Forelimb muscle (tissue), 1 donor: ENCODE data around the gene SLCO1B1. TPM values are rescaled to one million over a fixed set of nuclear protein-coding genes. Genes with fewer than 3 reads are reported as not detected.

ENCODE experiments used
- DNase-seq: peaks from one replicate; pipeline ENCODE4 v3.0.0-alpha.2; 2013; ENCODE audit warnings: low read depth
- polyA plus RNA-seq: library from polyadenylated mRNA; unstranded; fragments of 120-200 nt; gene quantifications from one replicate; pipeline ENCODE4 v1.2.1, GENCODE V29; 2013; ENCODE audit not compliant: insufficient read length

SLCO1B1 gene
- polyA plus RNA-seq, 1 donor: not detected

GRCh38 chr12:21220266-21220665 is 89.3 kb downstream of the SLCO1B1 start:
- DNase-seq: no peak

- no peak for DNase-seq
Observed at GRCh38 chr12:21221072-21221471, 90.1 kb downstream of the SLCO1B1 start.

- DNase-seq: no peak
Observed at GRCh38 chr12:21221778-21222177, 90.8 kb downstream of the SLCO1B1 start.

GRCh38 chr12:21223930-21224329 is 92.9 kb downstream of the SLCO1B1 start:
- no peak for DNase-seq

- DNase-seq: no peak
Observed at GRCh38 chr12:21234395-21234794, 103.4 kb downstream of the SLCO1B1 start.

- DNase-seq: no peak
Observed at GRCh38 chr12:21239866-21240265, 108.9 kb downstream of the SLCO1B1 start.

- no peak for DNase-seq
Observed at GRCh38 chr12:21248679-21249078, 117.7 kb downstream of the SLCO1B1 start.

GRCh38 chr12:21252070-21252469 is 121.1 kb downstream of the SLCO1B1 start:
- no peak for DNase-seq

GRCh38 chr12:21257172-21257571 is 126.2 kb downstream of the SLCO1B1 start:
- no peak for DNase-seq

- no peak for DNase-seq
Observed at GRCh38 chr12:21264232-21264631, 133.2 kb downstream of the SLCO1B1 start.

- no peak for DNase-seq
Observed at GRCh38 chr12:21265932-21266331, 134.9 kb downstream of the SLCO1B1 start.

- no peak for DNase-seq
Observed at GRCh38 chr12:21276826-21277225, 145.8 kb downstream of the SLCO1B1 start.

Other genes with a start within 250 kb of the SLCO1B1 start
- gene SLCO1A2, start 203.7 kb downstream of the SLCO1B1 start, polyA plus RNA-seq: not detected
- not detected for gene IAPP, start 241.7 kb downstream of the SLCO1B1 start, polyA plus RNA-seq